Activated CD8-positive, alpha-beta T cell treated with anti-CD3 and anti-CD28 coated beads for 36 hours (primary cell): ENCODE measurements around the gene TMEM38B. TPM values are rescaled to one million over a fixed set of nuclear protein-coding genes. Genes with fewer than 3 reads are reported as not detected.

Source experiments
- ATAC-seq: fragments of 200-7000 bp; cut with Tn5 transposase; one replicate; pipeline ENCODE4 v1.10.0; 2021; ENCODE audit warnings: mild to moderate bottlenecking, moderate library complexity
- CTCF ChIA-PET: fragments of 350-600 bp; sonication (Branson Sonifier 250); formaldehyde crosslinking; loops from one replicate; lab custom pipeline; 2021; ENCODE audit warnings: antibody characterized with exemption; lab: Charles Lee
- POLR2A ChIA-PET: fragments of 350-600 bp; sonication (Branson Sonifier 250); formaldehyde crosslinking; loops from one replicate; lab custom pipeline; 2021; ENCODE audit warnings: antibody characterized with exemption; lab: Charles Lee
- DNase-seq: peaks from one replicate; pipeline ENCODE4 v3.0.0-alpha.2; 2020
- H3K27ac Mint-ChIP-seq: one replicate; pipeline ENCODE4 v1.8.0; 2021; ENCODE audit warnings: mild to moderate bottlenecking, mixed read lengths
- H3K27me3 Mint-ChIP-seq: one replicate; pipeline ENCODE4 v1.8.0; 2021; ENCODE audit warnings: mixed read lengths
- H3K36me3 Mint-ChIP-seq: one replicate; pipeline ENCODE4 v1.8.0; 2021; ENCODE audit warnings: low read depth, mixed read lengths
- H3K4me1 Mint-ChIP-seq: one replicate; pipeline ENCODE4 v1.8.0; 2021; ENCODE audit warnings: low read depth, mixed read lengths
- H3K4me3 Mint-ChIP-seq: one replicate; pipeline ENCODE4 v1.8.0; 2021; ENCODE audit warnings: mild to moderate bottlenecking, moderate library complexity, mixed read lengths
- H3K9me3 Mint-ChIP-seq: one replicate; pipeline ENCODE4 v1.8.0; 2021; ENCODE audit warnings: mixed read lengths
- intact Hi-C: fragments of 100-400 bp; cut with micrococcal nuclease; formaldehyde crosslinking; loops from one replicate; pipeline ENCODE4 v1.10.0; 2022
- total RNA-seq, 2 experiments: library from RNA; stranded (reverse); gene quantifications; one replicate each; pipeline ENCODE4 v1.2.3, GENCODE V29; 2021
- TF ChIP-seq, protein P1 (sequence below): fragments of 200-600 bp; IDR thresholded peaks from one replicate; pipeline ENCODE4 v1.8.0; 2022; ENCODE audit warnings: antibody characterized with exemption, mild to moderate bottlenecking

Gene TMEM38B
- total RNA-seq, 2 experiments from 2014 or later: 8.2 to 11.3 TPM

DNA sequence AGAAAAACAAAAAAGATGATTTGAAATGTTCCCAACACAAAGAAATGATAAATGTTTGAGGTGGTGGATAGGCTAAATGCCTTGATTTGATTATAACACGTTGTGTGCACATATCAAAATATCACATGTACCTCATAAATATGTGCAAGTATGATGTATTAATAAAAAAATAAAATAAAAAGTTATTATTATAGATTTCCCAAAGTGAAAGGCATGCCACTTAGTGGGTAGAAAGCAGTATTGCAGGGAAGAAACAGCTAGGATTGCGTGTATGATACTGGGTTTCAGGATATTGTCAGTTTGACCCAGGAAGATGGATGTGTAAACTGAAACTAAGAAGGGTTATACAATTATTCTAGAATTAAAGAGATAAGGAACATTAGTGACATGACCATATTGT lies 3.6 kb upstream of the TMEM38B start:
- DNase-seq (no peak), ATAC-seq (no peak)
- H3K4me1 Mint-ChIP-seq: peaks cover 12% of the 10 kb centered on the region
- H3K9me3 Mint-ChIP-seq: no peaks in the 10 kb centered on the region
- ChIA-PET POLR2A (no interaction called here), CTCF (no interaction called here)
- no peaks in the 10 kb centered on the region for H3K36me3 Mint-ChIP-seq
- H3K27me3 Mint-ChIP-seq: peaks cover 14% of the 10 kb centered on the region
- intact Hi-C loops: no loop called here
- TF ChIP-seq, protein P1, sequence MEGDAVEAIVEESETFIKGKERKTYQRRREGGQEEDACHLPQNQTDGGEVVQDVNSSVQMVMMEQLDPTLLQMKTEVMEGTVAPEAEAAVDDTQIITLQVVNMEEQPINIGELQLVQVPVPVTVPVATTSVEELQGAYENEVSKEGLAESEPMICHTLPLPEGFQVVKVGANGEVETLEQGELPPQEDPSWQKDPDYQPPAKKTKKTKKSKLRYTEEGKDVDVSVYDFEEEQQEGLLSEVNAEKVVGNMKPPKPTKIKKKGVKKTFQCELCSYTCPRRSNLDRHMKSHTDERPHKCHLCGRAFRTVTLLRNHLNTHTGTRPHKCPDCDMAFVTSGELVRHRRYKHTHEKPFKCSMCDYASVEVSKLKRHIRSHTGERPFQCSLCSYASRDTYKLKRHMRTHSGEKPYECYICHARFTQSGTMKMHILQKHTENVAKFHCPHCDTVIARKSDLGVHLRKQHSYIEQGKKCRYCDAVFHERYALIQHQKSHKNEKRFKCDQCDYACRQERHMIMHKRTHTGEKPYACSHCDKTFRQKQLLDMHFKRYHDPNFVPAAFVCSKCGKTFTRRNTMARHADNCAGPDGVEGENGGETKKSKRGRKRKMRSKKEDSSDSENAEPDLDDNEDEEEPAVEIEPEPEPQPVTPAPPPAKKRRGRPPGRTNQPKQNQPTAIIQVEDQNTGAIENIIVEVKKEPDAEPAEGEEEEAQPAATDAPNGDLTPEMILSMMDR: no peak
- H3K27ac Mint-ChIP-seq: no peak overlapping the region
- no peak overlapping the region for H3K4me3 Mint-ChIP-seq

DNA sequence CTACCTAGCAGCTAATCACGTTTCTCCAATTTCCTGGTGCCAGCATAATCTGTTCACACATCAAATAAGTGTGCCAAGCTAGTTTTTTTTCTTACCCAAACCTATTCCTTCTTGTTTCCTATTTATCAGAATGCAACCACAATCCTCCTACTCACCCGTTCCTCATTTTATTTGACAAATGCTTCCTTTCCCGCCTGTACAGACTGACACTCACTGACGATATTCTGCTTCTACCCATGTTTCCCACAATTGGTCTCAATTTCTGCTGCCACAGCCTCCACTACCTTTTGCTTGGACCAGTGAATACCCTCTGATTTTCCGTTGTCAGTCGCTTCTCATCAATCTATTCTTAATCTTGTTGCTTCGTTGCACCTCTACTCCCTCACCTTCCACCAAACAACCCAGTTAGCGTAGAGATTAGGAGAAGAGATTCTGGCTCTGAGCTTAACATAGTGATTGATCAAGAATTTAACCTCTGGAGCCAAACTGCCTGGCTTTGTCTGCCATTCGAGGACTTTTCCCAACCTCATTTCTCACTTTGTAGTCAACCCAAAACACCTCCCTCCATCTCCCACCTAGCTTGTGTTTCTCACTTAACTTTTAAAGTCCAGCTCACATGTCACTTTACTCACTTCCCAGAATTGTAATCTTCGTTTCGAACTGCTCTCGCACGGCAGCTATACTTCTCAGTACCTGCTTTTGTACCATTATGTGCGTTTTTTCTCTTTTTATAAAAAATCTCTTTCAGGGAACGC lies 729 bp upstream of the TMEM38B start:
- TF ChIP-seq, protein P1: no peak
- intact Hi-C loops: no loop called here
- peaks cover 14% of the 10 kb centered on the region for H3K27me3 Mint-ChIP-seq
- CTCF ChIA-PET: interaction anchor here (1.1 to 2.9 kb wide), 4 partner anchors 25 to 188 kb away, joined by 3 to 14 read pairs (median 3); no protein-coding TSS in a partner anchor
- POLR2A ChIA-PET: no interaction called here
- ATAC-seq: peak; percentile 1
- no peaks in the 10 kb centered on the region for H3K36me3 Mint-ChIP-seq
- peaks cover 19% of the 10 kb centered on the region for H3K4me1 Mint-ChIP-seq
- H3K9me3 Mint-ChIP-seq: no peaks in the 10 kb centered on the region
- H3K27ac Mint-ChIP-seq: no peak overlapping the region
- H3K4me3 Mint-ChIP-seq: peak overlapping the region; percentile 82
- peak; percentile 7 for DNase-seq

DNA sequence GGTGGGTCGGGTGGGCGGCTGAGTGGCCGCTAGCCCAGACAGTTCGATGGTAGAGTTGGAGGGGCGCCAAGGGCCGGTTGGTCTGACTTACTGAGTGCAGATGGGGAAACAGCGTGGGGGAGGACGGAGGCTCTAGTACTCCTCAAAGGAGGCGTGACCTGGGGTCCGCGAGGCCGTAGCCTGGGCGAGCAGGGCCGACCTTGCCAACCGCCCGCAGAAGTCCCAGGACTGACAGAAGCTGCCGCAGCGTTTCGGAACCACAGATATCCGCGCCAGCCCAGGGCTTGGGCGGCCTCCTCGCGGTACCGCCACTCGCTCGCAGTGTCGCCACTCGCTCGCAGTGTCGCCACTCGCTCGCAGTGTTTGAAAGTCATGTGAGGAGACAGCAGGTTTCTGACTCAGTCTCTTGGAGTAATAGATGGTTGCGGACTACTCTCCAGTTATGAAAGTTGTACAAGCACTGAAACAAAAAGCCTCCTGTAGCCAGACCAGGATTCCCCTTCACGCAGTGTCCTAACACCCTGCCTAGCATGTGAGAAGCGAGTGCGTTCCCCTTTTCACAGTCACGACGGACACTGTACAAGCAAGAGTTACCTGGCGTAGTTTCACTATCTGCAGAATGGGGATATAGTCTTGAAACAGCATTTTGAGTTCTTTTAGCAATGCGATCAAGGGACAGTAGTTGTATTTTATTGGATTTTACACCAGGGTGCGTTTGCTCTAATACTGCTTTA lies 674 bp downstream of the TMEM38B start:
- intact Hi-C loops: no loop called here

DNA sequence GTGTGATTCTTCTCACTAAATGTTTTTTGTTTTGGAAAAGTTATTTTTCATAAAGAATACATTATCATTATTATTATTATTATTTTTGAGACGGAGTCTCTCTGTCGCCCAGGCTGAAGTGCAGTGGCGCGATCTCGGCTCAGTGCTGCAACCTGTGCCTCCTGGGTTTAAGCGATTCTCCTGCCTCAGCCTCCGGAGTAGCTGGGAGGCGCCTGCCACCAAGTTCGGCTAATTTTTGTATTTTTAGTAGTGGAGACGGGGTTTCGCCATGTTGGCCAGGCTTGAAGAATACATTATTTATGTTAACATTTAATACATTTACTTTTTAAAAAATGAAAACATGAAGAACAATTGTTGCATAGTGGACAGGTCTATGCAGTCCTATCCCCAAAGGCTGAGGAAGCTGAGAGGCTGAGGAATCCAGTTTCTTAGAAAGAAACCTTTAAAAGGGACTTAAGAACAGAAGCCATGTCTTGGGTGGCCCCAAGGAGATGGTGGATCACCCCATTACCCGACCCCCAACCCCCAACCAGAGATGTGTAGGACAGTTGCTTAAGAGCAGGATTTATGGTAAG lies 2.0 kb downstream of the TMEM38B start:
- peaks cover 8% of the 10 kb centered on the region for H3K27me3 Mint-ChIP-seq
- no peak overlapping the region for H3K4me3 Mint-ChIP-seq
- CTCF ChIA-PET: interaction anchor here (2.9 kb wide), 1 partner anchor 22 kb away, joined by 14 read pairs; no protein-coding TSS in a partner anchor
- no peaks in the 10 kb centered on the region for H3K36me3 Mint-ChIP-seq
- DNase-seq: no peak
- no peaks in the 10 kb centered on the region for H3K9me3 Mint-ChIP-seq
- no peak overlapping the region for H3K27ac Mint-ChIP-seq
- POLR2A ChIA-PET: interaction anchor here (1.0 kb wide), 1 partner anchor 19 kb away, joined by 3 read pairs; no protein-coding TSS in a partner anchor
- ATAC-seq: no peak
- peaks cover 38% of the 10 kb centered on the region for H3K4me1 Mint-ChIP-seq
- TF ChIP-seq, protein P1: no peak
- intact Hi-C loops: no loop called here

More for the DNA sequence above, 674 bp downstream of the TMEM38B start:
- H3K4me1 Mint-ChIP-seq: peaks cover 33% of the 10 kb centered on the region
- ATAC-seq (peak; percentile 72), DNase-seq (peak; percentile 62)
- POLR2A ChIA-PET: no interaction called here
- H3K4me3 Mint-ChIP-seq: peak overlapping the region; percentile 82
- H3K36me3 Mint-ChIP-seq: no peaks in the 10 kb centered on the region
- CTCF ChIA-PET: interaction anchor here (1.7 to 2.9 kb wide), 2 partner anchors 23 to 147 kb away, joined by 3 to 14 read pairs; no protein-coding TSS in a partner anchor
- peaks cover 14% of the 10 kb centered on the region for H3K27me3 Mint-ChIP-seq
- H3K27ac Mint-ChIP-seq: peak overlapping the region; percentile 65
- no peaks in the 10 kb centered on the region for H3K9me3 Mint-ChIP-seq
- TF ChIP-seq, protein P1: no peak
